HG03097 (cell line): ENCODE measurements around the gene CAMK2N2.
A peak's percentile ranks its signal among the peaks of the same experiment; 100 is the strongest.

Experiments used
- ATAC-seq: cut with Tn5 transposase; IDR thresholded peaks from one replicate; pipeline ENCODE4 v1.9.1; 2021; ENCODE audit not compliant: unreplicated experiment, low FRiP score

CAMK2N2 gene

GRCh38 chr3:184261270-184261853 lies at the start of gene CAMK2N2:
Gene CAMK2N2 (minus strand): TSS chr3:184261553. CDS start chr3:184261285, 268 bp downstream.
- ATAC-seq = no peak

DNA sequence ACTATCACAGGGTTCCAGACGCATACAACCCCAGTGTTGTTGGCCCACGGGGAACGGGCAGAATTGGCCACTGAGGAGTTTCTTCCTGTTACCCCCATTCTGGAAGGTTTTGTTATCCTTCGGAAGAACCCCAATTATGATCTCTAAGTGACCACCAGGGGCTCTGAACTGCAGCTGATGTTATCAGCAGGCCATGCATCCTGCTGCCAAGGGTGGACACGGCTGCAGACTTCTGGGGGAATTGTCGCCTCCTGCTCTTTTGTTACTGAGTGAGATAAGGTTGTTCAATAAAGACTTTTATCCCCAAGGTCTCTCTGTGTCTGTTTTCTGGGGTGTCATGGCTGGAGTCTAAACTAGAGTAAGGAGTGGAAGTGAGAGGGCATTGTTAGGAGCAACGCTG lies 47.4 kb upstream of the CAMK2N2 start:
- ATAC-seq = no peak

- no peak for ATAC-seq
Observed at GRCh38 chr3:184307915-184308314, 46.6 kb upstream of the CAMK2N2 start.

DNA sequence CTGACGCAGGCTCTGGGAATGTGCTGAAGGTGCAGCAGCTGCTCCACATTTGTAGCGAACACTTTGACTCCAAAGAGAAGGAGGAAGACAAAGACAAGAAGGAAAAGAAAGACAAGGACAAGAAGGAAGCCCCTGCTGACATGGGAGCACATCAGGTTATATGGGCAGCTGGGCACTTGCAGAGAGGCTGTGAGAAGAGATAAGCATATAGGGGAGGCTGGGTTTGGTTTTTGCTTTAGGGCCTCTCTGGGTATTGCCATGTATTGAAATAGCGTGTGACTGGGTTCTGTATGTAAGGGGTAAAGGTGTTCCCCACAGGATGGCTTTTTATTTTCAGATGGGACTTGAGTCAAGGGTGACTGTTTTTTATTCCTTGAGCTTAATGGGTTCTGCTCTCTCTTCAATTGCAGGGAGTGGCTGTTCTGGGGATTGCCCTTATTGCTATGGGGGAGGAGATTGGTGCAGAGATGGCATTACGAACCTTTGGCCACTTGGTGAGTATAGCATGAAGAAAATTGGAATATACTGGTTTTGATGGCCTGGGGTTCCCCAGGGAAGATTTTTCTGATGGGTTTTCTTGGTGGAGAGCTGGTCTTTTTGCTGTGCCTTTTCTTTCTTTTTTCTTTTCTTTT lies 45.1 kb upstream of the CAMK2N2 start:
- no peak for ATAC-seq

GRCh38 chr3:184305577-184305976 lies 44.2 kb upstream of the CAMK2N2 start:
- no peak for ATAC-seq

GRCh38 chr3:184300378-184300720 lies 39.0 kb upstream of the CAMK2N2 start:
- ATAC-seq = no peak

GRCh38 chr3:184299488-184300377 lies 38.4 kb upstream of the CAMK2N2 start:
- ATAC-seq = no peak

GRCh38 chr3:184298759-184299487 lies 37.6 kb upstream of the CAMK2N2 start, which contains the start of gene PSMD2:
Gene PSMD2 (plus strand): TSS chr3:184299241. CDS start chr3:184299267, 26 bp downstream.
- ATAC-seq = peak; percentile 91

DNA sequence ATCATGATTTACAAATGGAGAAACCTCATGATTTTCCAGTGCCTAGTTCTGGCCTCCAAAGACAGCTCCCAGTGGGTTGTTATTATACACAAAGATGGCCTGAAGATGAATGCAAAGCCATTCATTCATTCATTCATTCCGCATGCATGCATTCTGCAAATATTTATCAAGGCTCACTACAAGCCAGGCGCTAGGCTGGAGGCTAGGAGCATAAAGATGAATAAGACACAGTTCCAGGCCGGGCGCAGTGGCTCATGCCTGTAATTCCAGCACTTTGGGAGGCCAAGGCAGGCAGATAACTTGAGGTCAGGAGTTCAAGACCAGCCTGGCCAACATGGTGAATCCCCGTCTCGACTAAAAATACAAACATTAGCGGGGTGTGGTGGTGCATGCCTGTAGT lies 35.3 kb upstream of the CAMK2N2 start:
- ATAC-seq = no peak

DNA sequence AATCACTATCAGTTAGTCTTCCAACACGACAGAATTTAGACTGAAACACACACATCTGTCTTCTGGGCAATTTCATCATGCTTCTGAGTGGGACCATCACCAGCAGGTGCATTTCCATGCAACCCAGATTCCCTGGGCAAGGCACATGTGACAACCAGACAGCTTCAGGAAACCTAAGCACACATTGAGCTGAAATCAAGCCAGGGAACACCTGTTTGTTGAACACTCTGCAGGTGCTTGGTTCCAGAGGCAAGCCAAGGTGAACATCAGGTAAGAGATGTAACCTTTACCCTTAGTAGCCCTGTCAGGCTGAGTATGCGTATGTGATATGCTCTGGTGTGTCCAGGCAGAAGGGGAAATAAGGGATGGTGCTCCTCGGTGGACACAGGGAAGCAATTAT lies 34.4 kb upstream of the CAMK2N2 start:
- no peak for ATAC-seq

GRCh38 chr3:184291738-184292445 lies 30.5 kb upstream of the CAMK2N2 start:
- ATAC-seq = no peak

- ATAC-seq = no peak
Observed at GRCh38 chr3:184291044-184291737, 29.8 kb upstream of the CAMK2N2 start.

- no peak for ATAC-seq
Observed at GRCh38 chr3:184290331-184290730, 29.0 kb upstream of the CAMK2N2 start.

DNA sequence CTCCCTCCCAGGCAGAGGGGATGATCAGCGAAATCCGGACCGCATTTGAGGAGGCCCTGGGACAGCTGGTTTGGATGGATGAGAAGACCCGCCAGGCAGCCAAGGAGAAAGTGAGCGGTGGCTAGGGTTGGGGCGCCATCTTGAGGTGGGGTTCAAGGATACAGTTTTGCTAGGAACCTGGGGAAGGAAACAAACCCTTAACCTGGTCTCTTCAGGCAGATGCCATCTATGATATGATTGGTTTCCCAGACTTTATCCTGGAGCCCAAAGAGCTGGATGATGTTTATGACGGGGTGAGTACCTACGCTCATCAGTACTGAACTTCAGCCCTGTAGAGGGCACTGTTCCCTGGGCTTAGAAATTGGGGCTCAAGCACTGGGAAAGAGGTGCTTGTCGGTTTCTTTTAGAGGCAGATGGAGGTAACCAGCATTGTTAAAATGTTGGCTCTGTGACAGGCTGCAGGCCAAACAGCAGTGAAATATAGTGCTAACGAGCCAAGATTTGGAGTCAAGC lies 28.1 kb upstream of the CAMK2N2 start:
- ATAC-seq = no peak

DNA sequence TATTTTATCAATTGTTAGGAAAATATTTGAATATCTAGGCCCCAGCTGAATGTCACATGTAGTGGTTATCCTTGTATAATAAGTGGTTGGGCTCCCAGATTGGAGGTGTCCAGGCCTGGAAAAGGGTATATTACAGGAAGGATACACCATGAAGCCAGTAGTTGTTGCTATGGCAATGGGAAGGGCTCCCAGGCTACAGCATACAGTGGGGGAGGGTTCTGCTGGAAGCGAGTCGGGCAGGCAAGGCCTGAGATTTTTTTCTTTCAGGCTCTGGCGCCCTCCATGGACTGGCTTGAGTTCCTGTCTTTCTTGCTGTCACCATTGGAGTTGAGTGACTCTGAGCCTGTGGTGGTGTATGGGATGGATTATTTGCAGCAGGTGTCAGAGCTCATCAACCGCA lies 23.3 kb upstream of the CAMK2N2 start:
- ATAC-seq = no peak

DNA sequence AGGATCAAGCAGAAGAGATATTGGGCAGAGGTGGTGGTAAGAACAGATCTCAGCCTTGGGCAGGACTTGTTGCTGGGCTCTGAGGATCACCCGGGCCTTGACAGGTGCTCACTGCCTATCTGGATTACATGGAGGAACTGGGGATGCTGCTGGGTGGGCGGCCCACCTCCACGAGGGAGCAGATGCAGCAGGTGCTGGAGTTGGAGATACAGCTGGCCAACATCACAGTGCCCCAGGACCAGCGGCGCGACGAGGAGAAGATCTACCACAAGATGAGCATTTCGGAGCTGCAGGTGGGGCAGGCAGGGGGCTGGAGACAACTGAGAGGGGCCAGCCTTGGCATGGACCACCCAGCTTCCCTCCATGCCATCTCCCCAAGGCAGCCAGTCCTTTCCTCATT lies 22.3 kb upstream of the CAMK2N2 start:
- no peak for ATAC-seq

- ATAC-seq = no peak
Observed at GRCh38 chr3:184282941-184283340, 21.6 kb upstream of the CAMK2N2 start.

GRCh38 chr3:184277366-184277765 lies 16.0 kb upstream of the CAMK2N2 start:
- ATAC-seq = no peak
